GM12801 (cell line): Measurements from ENCODE around the gene DAD1.

Source experiments
- CTCF ChIP-seq: IDR thresholded peaks from one replicate; pipeline ENCODE4 v1.5.1; 2011; ENCODE audit warnings: control low read depth; ENCODE audit not compliant: insufficient read length; ENCODE audit errors: extremely low read depth

Gene DAD1

DNA sequence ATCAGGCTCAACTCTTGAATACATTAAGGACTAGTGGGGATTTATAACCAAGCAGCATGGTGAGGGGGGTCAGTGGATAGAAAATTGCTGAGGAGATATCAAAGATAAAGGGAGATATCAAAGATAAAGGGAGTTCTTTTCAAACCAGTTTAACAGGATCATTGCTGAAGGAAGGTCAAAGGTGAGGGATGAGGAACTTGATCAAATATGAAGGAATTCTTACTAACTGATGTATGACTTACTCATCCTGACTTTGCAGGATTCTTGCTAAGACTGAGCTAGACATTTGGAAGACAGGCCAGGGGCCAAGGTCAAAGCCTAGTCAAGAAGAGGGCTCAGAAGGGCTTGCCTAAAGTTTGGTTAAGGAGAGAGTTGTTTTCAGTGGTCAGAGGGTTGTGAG lies 13.8 kb upstream of the DAD1 start:
- TF ChIP-seq CTCF: no peak

GRCh38 chr14:22601996-22602395 lies 13.0 kb upstream of the DAD1 start:
- TF ChIP-seq CTCF: no peak

DNA sequence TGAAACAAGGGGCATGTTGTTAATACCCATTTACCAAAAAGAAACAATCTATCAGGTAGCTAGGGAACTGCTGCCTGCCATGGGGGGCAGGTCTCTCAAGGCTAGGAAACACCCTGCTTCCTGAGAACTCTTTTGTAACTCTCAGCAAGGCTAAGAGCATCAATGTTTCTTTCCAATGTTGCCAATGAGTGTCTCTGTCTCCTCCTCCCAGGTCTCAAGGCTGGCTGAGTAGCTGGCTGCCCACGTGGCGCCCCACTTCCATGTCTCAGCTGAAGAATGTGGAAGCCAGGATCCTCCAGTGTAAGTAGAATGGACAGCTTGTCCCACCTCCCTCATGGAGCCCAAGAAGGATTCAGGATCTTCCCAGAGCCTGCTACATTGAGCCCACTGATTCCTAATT lies 12.4 kb upstream of the DAD1 start:
- TF ChIP-seq CTCF: no peak

DNA sequence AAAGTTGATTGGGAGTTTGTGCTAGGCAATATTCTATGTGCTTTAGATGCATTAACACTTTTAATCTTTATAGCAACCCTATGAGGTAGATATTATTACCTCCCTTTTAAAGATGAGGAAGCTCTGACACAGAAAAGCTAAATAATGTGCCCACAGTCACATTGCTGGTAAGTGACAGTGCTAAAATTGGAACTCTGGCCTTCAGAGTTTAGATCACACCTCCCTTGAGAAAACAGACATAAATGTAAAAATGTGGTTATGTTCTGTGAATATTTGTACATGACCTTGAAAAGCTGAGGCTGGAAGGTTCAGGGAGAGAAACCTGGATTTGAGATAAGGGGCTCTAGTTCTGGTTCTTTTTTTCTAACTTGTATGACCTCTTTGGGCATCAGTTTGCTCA lies 11.0 kb upstream of the DAD1 start:
- TF ChIP-seq CTCF: no peak

DNA sequence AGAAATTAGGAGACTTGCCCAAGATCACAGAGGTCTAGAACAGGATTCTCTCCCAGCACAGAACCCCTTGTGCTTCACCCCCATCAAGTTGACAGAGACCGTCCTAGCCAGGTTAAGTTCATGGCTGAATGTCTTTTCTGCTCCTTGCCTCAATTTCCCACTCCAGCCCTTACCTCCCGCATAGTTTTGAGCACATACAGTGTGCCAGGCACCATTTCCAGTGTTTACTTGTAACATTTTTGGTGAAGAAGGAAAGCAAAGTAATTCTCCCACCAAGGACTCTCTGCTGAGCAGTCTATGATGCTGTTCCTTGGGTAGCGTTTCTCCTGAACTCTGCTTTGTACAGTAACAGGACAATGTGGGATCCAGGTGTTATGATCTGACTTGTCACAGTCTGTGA lies 10.3 kb upstream of the DAD1 start:
- TF ChIP-seq CTCF: no peak

- TF ChIP-seq CTCF: no peak
Observed at GRCh38 chr14:22598896-22599244, 9.8 kb upstream of the DAD1 start.

- TF ChIP-seq CTCF: no peak
Observed at GRCh38 chr14:22598099-22598895, 9.3 kb upstream of the DAD1 start, which contains the start of gene ABHD4. ABHD4 (plus strand) TSS chr14:22598300; CDS start chr14:22598307, 7 bp downstream.
